ENCODE data around the gene RAB27B.

The RAB27B gene

DNA sequence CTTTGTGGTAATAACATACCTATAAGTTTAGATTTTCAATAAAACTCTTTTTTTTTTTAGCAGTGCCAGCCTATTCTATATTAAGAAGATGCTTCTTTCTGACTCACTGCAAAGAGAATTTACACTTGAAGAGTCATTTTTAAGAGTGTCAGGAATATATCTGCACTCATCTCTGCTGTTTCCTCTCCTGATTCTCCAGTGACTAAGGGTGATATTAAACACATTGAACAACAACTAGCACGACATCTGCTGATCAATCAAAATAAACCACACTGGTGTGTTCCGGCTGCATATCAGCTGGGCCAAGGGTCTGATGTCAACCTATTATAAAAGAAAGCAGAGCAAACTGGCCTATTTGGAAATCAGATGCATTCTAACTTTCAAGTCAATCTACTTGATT lies 15.0 kb downstream of the RAB27B start:
- no peaks in the 10 kb centered on the region for H3K79me1 ChIP-seq (ENCODE audit: low read depth, low read length)
- no peak overlapping the region for H3K9ac ChIP-seq (ENCODE audit: low read depth, low read length, poor library complexity)
- no peaks in the 10 kb centered on the region for H3K9me3 ChIP-seq (replicated peaks in 1 of 2; ENCODE audit: control insufficient read depth in 2 of 2, insufficient read depth in 1 of 2, low read depth in 1 of 2, low read length in 2 of 2)
- H2BK15ac ChIP-seq (ENCODE audit: low read length), result no peak overlapping the region
- H2BK5ac ChIP-seq (ENCODE audit: low read length), result no peak overlapping the region
- no peak overlapping the region for H3K4me2 ChIP-seq (ENCODE audit: insufficient read depth, low read length, poor library complexity, severe bottlenecking)
- H3K23ac ChIP-seq (ENCODE audit: low read depth, low read length, poor library complexity), result no peak overlapping the region
- no peak for DNase-seq (ENCODE audit: low spot score)
- H3K4me3 ChIP-seq (ENCODE audit: low read length in 2 of 2), result no peak overlapping the region
- H4K91ac ChIP-seq (ENCODE audit: low read depth, low read length, poor library complexity), result no peak overlapping the region
- no peak overlapping the region for H2BK12ac ChIP-seq (ENCODE audit: low read length)
- no peaks in the 10 kb centered on the region for H3K27me3 ChIP-seq (ENCODE audit: control insufficient read depth in 3 of 3, insufficient read depth in 3 of 3, low read depth in 1 of 3, low read length in 3 of 3)
- WGBS, 2 donors (ENCODE audit: extremely low coverage in 2 of 2, insufficient read length in 2 of 2, insufficient replicate concordance in 1 of 2), result no CpG with 5 or more reads among the region's 2 CpGs
- H2AK5ac ChIP-seq (ENCODE audit: low read depth, low read length), result no peak overlapping the region
- H2BK120ac ChIP-seq (ENCODE audit: low read depth, low read length), result no peak overlapping the region
- H3K18ac ChIP-seq (ENCODE audit: low read length), result no peak overlapping the region
- H3K27ac ChIP-seq (replicated peaks; ENCODE audit: low read length), result no peak overlapping the region
- no peaks in the 10 kb centered on the region for H3K36me3 ChIP-seq (replicated peaks in 1 of 2; ENCODE audit: control insufficient read depth in 2 of 2, insufficient read depth in 2 of 2, low read length in 2 of 2)
- H3K4me1 ChIP-seq (ENCODE audit: control insufficient read depth in 2 of 2, insufficient read depth in 1 of 2, low read depth in 1 of 2, low read length in 2 of 2), result no peaks in the 10 kb centered on the region
- H3K4ac ChIP-seq (ENCODE audit: low read length), result no peak overlapping the region
- H2AFZ ChIP-seq (ENCODE audit: low read length), result no peak overlapping the region
- H3K14ac ChIP-seq (ENCODE audit: low read length), result no peak overlapping the region
- no peak overlapping the region for H4K8ac ChIP-seq (ENCODE audit: low read depth, low read length)

DNA sequence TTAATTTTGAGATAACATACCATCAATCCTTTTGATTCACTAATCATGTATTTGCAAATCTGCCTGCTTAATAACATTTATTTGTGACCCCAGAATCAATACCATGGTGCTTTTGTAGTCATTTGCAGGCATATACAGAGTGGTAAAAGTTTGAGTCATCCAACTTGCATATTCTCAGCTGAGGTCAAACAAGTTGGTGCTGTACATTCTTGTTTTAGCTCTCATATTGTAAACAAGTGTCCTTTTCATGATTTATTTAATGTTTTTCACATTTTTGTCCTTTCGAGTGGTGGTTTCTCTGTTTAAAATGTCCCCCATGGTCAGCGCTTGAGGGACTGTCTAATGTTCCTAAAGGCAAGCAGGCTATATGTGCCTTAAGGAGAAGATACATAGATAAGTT lies 17.5 kb downstream of the RAB27B start:
- Histone ChIP-seq H3K23ac (ENCODE audit: low read depth, low read length, poor library complexity) (no peak overlapping the region), H3K27me3 (ENCODE audit: control insufficient read depth in 3 of 3, insufficient read depth in 3 of 3, low read depth in 1 of 3, low read length in 3 of 3) (no peaks in the 10 kb centered on the region), H3K9ac (ENCODE audit: low read depth, low read length, poor library complexity) (no peak overlapping the region), H2BK12ac (ENCODE audit: low read length) (no peak overlapping the region), H3K36me3 (replicated peaks in 1 of 2; ENCODE audit: control insufficient read depth in 2 of 2, insufficient read depth in 2 of 2, low read length in 2 of 2) (no peaks in the 10 kb centered on the region), H4K8ac (ENCODE audit: low read depth, low read length) (no peak overlapping the region), H2AFZ (ENCODE audit: low read length) (no peak overlapping the region), H2BK15ac (ENCODE audit: low read length) (no peak overlapping the region), H3K27ac (replicated peaks; ENCODE audit: low read length) (no peak overlapping the region), H3K4ac (ENCODE audit: low read length) (no peak overlapping the region), H3K18ac (ENCODE audit: low read length) (no peak overlapping the region), H2BK120ac (ENCODE audit: low read depth, low read length) (no peak overlapping the region), H4K91ac (ENCODE audit: low read depth, low read length, poor library complexity) (no peak overlapping the region), H3K4me2 (ENCODE audit: insufficient read depth, low read length, poor library complexity, severe bottlenecking) (no peak overlapping the region), H2AK5ac (ENCODE audit: low read depth, low read length) (no peak overlapping the region), H3K4me3 (ENCODE audit: low read length in 2 of 2) (no peak overlapping the region), H3K14ac (ENCODE audit: low read length) (no peak overlapping the region), H3K79me1 (ENCODE audit: low read depth, low read length) (no peaks in the 10 kb centered on the region), H3K4me1 (ENCODE audit: control insufficient read depth in 2 of 2, insufficient read depth in 1 of 2, low read depth in 1 of 2, low read length in 2 of 2) (no peaks in the 10 kb centered on the region), H3K9me3 (replicated peaks in 1 of 2; ENCODE audit: control insufficient read depth in 2 of 2, insufficient read depth in 1 of 2, low read depth in 1 of 2, low read length in 2 of 2) (no peaks in the 10 kb centered on the region), H2BK5ac (ENCODE audit: low read length) (no peak overlapping the region)
- WGBS, 2 donors (ENCODE audit: extremely low coverage in 2 of 2, insufficient read length in 2 of 2, insufficient replicate concordance in 1 of 2), result no CpG with 5 or more reads among the region's 2 CpGs
- no peak for DNase-seq (ENCODE audit: low spot score)

DNA sequence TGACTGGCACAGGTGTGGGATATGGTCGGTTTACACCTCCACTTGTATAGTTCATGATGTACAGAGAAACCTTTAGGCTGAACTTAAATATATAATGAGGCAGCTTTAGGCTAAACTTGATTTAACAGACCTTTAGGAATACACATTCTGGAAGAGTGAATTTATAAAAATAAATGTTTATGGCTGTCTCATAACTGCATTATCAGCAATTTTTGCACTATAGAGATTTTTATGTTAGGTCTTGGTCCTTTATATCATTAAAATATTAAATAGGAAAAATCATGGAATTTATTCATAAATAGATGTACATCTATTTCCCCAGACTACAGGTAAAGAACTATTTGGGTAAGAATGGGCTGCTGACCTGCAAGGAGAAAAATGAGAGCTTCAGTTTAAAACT lies 19.8 kb downstream of the RAB27B start:
- no peak overlapping the region for H2BK120ac ChIP-seq (ENCODE audit: low read depth, low read length)
- no peak overlapping the region for H2BK5ac ChIP-seq (ENCODE audit: low read length)
- H3K23ac ChIP-seq (ENCODE audit: low read depth, low read length, poor library complexity), result no peak overlapping the region
- no peaks in the 10 kb centered on the region for H3K36me3 ChIP-seq (replicated peaks in 1 of 2; ENCODE audit: control insufficient read depth in 2 of 2, insufficient read depth in 2 of 2, low read length in 2 of 2)
- H3K9ac ChIP-seq (ENCODE audit: low read depth, low read length, poor library complexity), result no peak overlapping the region
- no peaks in the 10 kb centered on the region for H3K27me3 ChIP-seq (ENCODE audit: control insufficient read depth in 3 of 3, insufficient read depth in 3 of 3, low read depth in 1 of 3, low read length in 3 of 3)
- H2BK12ac ChIP-seq (ENCODE audit: low read length), result no peak overlapping the region
- no peak overlapping the region for H3K14ac ChIP-seq (ENCODE audit: low read length)
- H4K91ac ChIP-seq (ENCODE audit: low read depth, low read length, poor library complexity), result no peak overlapping the region
- H3K4me1 ChIP-seq (ENCODE audit: control insufficient read depth in 2 of 2, insufficient read depth in 1 of 2, low read depth in 1 of 2, low read length in 2 of 2), result no peaks in the 10 kb centered on the region
- no peak overlapping the region for H2BK15ac ChIP-seq (ENCODE audit: low read length)
- H4K8ac ChIP-seq (ENCODE audit: low read depth, low read length), result no peak overlapping the region
- no peaks in the 10 kb centered on the region for H3K9me3 ChIP-seq (replicated peaks in 1 of 2; ENCODE audit: control insufficient read depth in 2 of 2, insufficient read depth in 1 of 2, low read depth in 1 of 2, low read length in 2 of 2)
- H3K27ac ChIP-seq (replicated peaks; ENCODE audit: low read length), result no peak overlapping the region
- H3K4me2 ChIP-seq (ENCODE audit: insufficient read depth, low read length, poor library complexity, severe bottlenecking), result no peak overlapping the region
- H3K4ac ChIP-seq (ENCODE audit: low read length), result no peak overlapping the region
- H2AK5ac ChIP-seq (ENCODE audit: low read depth, low read length), result no peak overlapping the region
- WGBS, 2 donors (ENCODE audit: extremely low coverage in 2 of 2, insufficient read length in 2 of 2, insufficient replicate concordance in 1 of 2), result no CpG with 5 or more reads among the region's 1 CpG
- no peak overlapping the region for H2AFZ ChIP-seq (ENCODE audit: low read length)
- H3K18ac ChIP-seq (ENCODE audit: low read length), result no peak overlapping the region
- no peak overlapping the region for H3K4me3 ChIP-seq (ENCODE audit: low read length in 2 of 2)
- no peaks in the 10 kb centered on the region for H3K79me1 ChIP-seq (ENCODE audit: low read depth, low read length)
- DNase-seq (ENCODE audit: low spot score), result no peak

- no peak overlapping the region for H4K91ac ChIP-seq (ENCODE audit: low read depth, low read length, poor library complexity)
- H3K27ac ChIP-seq (replicated peaks; ENCODE audit: low read length), result no peak overlapping the region
- no peak overlapping the region for H2BK5ac ChIP-seq (ENCODE audit: low read length)
- H3K4ac ChIP-seq (ENCODE audit: low read length), result no peak overlapping the region
- no peak for DNase-seq (ENCODE audit: low spot score)
- no peak overlapping the region for H3K18ac ChIP-seq (ENCODE audit: low read length)
- no peaks in the 10 kb centered on the region for H3K79me1 ChIP-seq (ENCODE audit: low read depth, low read length)
- no CpG with 5 or more reads among the region's 2 CpGs for WGBS, 2 donors (ENCODE audit: extremely low coverage in 2 of 2, insufficient read length in 2 of 2, insufficient replicate concordance in 1 of 2)
- H2BK120ac ChIP-seq (ENCODE audit: low read depth, low read length), result no peak overlapping the region
- H2AFZ ChIP-seq (ENCODE audit: low read length), result no peak overlapping the region
- no peak overlapping the region for H2BK12ac ChIP-seq (ENCODE audit: low read length)
- no peak overlapping the region for H3K4me2 ChIP-seq (ENCODE audit: insufficient read depth, low read length, poor library complexity, severe bottlenecking)
- no peak overlapping the region for H3K9ac ChIP-seq (ENCODE audit: low read depth, low read length, poor library complexity)
- no peak overlapping the region for H3K23ac ChIP-seq (ENCODE audit: low read depth, low read length, poor library complexity)
- no peak overlapping the region for H2AK5ac ChIP-seq (ENCODE audit: low read depth, low read length)
- H3K4me1 ChIP-seq (ENCODE audit: control insufficient read depth in 2 of 2, insufficient read depth in 1 of 2, low read depth in 1 of 2, low read length in 2 of 2), result no peaks in the 10 kb centered on the region
- no peak overlapping the region for H3K4me3 ChIP-seq (ENCODE audit: low read length in 2 of 2)
- no peak overlapping the region for H2BK15ac ChIP-seq (ENCODE audit: low read length)
- H4K8ac ChIP-seq (ENCODE audit: low read depth, low read length), result no peak overlapping the region
- no peak overlapping the region for H3K14ac ChIP-seq (ENCODE audit: low read length)
- H3K9me3 ChIP-seq (replicated peaks in 1 of 2; ENCODE audit: control insufficient read depth in 2 of 2, insufficient read depth in 1 of 2, low read depth in 1 of 2, low read length in 2 of 2), result no peaks in the 10 kb centered on the region
- no peaks in the 10 kb centered on the region for H3K36me3 ChIP-seq (replicated peaks in 1 of 2; ENCODE audit: control insufficient read depth in 2 of 2, insufficient read depth in 2 of 2, low read length in 2 of 2)
- no peaks in the 10 kb centered on the region for H3K27me3 ChIP-seq (ENCODE audit: control insufficient read depth in 3 of 3, insufficient read depth in 3 of 3, low read depth in 1 of 3, low read length in 3 of 3)
Measured at GRCh38 chr18:54849683-54850082, 21.4 kb downstream of the RAB27B start.
